Measurements from ENCODE around the gene TGFBI.

DNA sequence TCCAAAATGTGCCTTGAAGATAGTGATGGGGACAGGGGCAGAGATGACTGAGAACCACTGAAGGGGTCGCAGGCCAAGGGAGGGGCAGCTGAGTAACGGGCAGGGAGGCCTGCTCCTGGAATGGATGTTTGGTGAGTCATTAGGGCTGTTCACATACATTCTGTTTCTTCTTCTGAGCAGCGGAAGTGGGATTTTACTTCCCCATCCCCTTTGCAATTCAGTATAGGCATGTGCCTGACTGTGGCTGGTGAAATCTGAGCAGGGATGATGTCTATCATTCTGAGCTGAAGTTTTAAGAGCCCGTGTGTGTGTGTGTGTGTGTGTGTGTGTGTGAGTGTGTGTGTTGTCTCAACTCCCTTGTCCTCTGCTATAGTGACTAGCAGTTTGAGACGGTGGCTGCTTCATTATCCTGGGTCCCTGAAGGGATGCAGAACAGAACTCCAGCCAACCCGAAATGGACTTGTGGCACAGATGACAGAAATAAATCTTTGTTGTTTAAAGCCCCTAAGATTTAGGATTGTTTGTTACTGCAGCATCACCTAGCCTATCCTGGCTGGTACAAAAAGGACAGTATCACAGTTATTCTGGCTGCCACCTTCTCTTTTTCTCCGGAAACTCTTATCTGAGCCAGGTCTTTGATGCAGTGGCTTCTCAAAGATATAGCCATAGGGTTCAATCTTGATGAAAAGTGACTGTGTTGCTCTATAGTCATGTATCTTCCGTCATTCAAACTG lies 29.2 kb upstream of the TGFBI start:
- no peak for TF ChIP-seq POLR2AphosphoS5 (IDR thresholded peaks at IDR 0.05; ENCODE audit: low read depth, low read length)
- TF ChIP-seq, protein P1, sequence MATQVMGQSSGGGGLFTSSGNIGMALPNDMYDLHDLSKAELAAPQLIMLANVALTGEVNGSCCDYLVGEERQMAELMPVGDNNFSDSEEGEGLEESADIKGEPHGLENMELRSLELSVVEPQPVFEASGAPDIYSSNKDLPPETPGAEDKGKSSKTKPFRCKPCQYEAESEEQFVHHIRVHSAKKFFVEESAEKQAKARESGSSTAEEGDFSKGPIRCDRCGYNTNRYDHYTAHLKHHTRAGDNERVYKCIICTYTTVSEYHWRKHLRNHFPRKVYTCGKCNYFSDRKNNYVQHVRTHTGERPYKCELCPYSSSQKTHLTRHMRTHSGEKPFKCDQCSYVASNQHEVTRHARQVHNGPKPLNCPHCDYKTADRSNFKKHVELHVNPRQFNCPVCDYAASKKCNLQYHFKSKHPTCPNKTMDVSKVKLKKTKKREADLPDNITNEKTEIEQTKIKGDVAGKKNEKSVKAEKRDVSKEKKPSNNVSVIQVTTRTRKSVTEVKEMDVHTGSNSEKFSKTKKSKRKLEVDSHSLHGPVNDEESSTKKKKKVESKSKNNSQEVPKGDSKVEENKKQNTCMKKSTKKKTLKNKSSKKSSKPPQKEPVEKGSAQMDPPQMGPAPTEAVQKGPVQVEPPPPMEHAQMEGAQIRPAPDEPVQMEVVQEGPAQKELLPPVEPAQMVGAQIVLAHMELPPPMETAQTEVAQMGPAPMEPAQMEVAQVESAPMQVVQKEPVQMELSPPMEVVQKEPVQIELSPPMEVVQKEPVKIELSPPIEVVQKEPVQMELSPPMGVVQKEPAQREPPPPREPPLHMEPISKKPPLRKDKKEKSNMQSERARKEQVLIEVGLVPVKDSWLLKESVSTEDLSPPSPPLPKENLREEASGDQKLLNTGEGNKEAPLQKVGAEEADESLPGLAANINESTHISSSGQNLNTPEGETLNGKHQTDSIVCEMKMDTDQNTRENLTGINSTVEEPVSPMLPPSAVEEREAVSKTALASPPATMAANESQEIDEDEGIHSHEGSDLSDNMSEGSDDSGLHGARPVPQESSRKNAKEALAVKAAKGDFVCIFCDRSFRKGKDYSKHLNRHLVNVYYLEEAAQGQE (IDR thresholded peaks at IDR 0.05; ENCODE audit: insufficient read depth in 1 of 2, low read depth in 2 of 2, low read length in 2 of 2) = no peak
- TF ChIP-seq TAF1 (IDR thresholded peaks at IDR 0.05; ENCODE audit: borderline replicate concordance, insufficient read depth, low read length) = no peak
- TF ChIP-seq SIN3A (IDR thresholded peaks at IDR 0.05; ENCODE audit: borderline replicate concordance, insufficient read depth, low read length) = no peak
